ENCODE data around the gene USP36. TPM values are rescaled to one million over a fixed set of nuclear protein-coding genes. Genes with fewer than 3 reads are reported as not detected.
A peak's percentile ranks its signal among the peaks of the same experiment; 100 is the strongest.

The USP36 gene
- total RNA-seq, 1 experiment from 2014 or later = 113 TPM

- POLR2A ChIA-PET = interaction anchor here (0.8 kb wide), 1 partner anchor 12 kb away, joined by 6 read pairs; no protein-coding TSS in a partner anchor
- TSS peak; percentile 93 for BruUV-seq (replicated peaks)
- in situ Hi-C loops (cut with HindIII; ENCODE audit: low pct_unique_long_range_greater_than_20kb, low sequenced_read_pairs) = no loop called here
These were observed 13.3 kb upstream of the USP36 start for GRCh38 chr17:78853926-78854394.

GRCh38 chr17:78852709-78853121, 12.1 kb upstream of the USP36 start:
- H3K27ac ChIP-seq (ENCODE audit: low read length) = no peak overlapping the region
- no peaks in the 10 kb centered on the region for H3K27me3 ChIP-seq (ENCODE audit: control insufficient read depth, insufficient read depth, low read length)
- no TSS peak for BruUV-seq (replicated peaks)
- H3K36me3 ChIP-seq (ENCODE audit: control insufficient read depth, insufficient read depth, low read length) = no peaks in the 10 kb centered on the region
- POLR2A ChIA-PET = no interaction called here
- in situ Hi-C loops (cut with HindIII; ENCODE audit: low pct_unique_long_range_greater_than_20kb, low sequenced_read_pairs) = no loop called here
- ATAC-seq (peak; percentile 84), DNase-seq (ENCODE audit: low read depth, low spot score) (no peak)
- H3K4me3 ChIP-seq (ENCODE audit: low read depth in 2 of 2, low read length in 2 of 2) = no peak overlapping the region
- CTCF ChIA-PET = interaction anchor here (0.6 to 1.8 kb wide), 10 partner anchors 11 to 888 kb away, joined by 3 to 10 read pairs (median 3); no protein-coding TSS in a partner anchor
- intact Hi-C loops (cut with micrococcal nuclease; ENCODE audit: unreplicated experiment) = no loop called here
- H3K4me1 ChIP-seq (ENCODE audit: control insufficient read depth, insufficient read depth, low read length) = no peaks in the 10 kb centered on the region
- no peaks in the 10 kb centered on the region for H3K9me3 ChIP-seq (ENCODE audit: control insufficient read depth, insufficient read depth, low read depth, low read length)
- TF ChIP-seq POLR2AphosphoS5 (IDR thresholded peaks at IDR 0.05; ENCODE audit: low read depth, low read length) (no peak), CTCF (IDR thresholded peaks at IDR 0.05) (peak; percentile 83; the same call in 1 of the 2 replicates), SIN3A (IDR thresholded peaks at IDR 0.05; ENCODE audit: borderline replicate concordance, insufficient read depth, low read depth, low read length) (no peak), TCF7L2 (IDR thresholded peaks at IDR 0.05; ENCODE audit: low read depth, low read length) (no peak)

More at GRCh38 chr17:78853926-78854394, 13.3 kb upstream of the USP36 start:
- H3K9me3 ChIP-seq (ENCODE audit: control insufficient read depth, insufficient read depth, low read depth, low read length) = no peaks in the 10 kb centered on the region
- no peaks in the 10 kb centered on the region for H3K27me3 ChIP-seq (ENCODE audit: control insufficient read depth, insufficient read depth, low read length)
- H3K27ac ChIP-seq (ENCODE audit: low read length) = no peak overlapping the region
- intact Hi-C loops (cut with micrococcal nuclease; ENCODE audit: unreplicated experiment) = no loop called here
- CTCF ChIA-PET = interaction anchor here (1.2 to 1.8 kb wide), 2 partner anchors 12 to 117 kb away, joined by 3 to 8 read pairs; no protein-coding TSS in a partner anchor
- DNase-seq (ENCODE audit: low read depth, low spot score) (no peak), ATAC-seq (no peak)
- TF ChIP-seq CTCF (IDR thresholded peaks at IDR 0.05) (no peak), SIN3A (IDR thresholded peaks at IDR 0.05; ENCODE audit: borderline replicate concordance, insufficient read depth, low read depth, low read length) (no peak), TCF7L2 (IDR thresholded peaks at IDR 0.05; ENCODE audit: low read depth, low read length) (no peak), POLR2AphosphoS5 (IDR thresholded peaks at IDR 0.05; ENCODE audit: low read depth, low read length) (no peak), REST (IDR thresholded peaks at IDR 0.05; ENCODE audit: insufficient read depth in 1 of 2, low read depth in 2 of 2, low read length in 1 of 2) (no peak)
- H3K36me3 ChIP-seq (ENCODE audit: control insufficient read depth, insufficient read depth, low read length) = no peaks in the 10 kb centered on the region
- no peaks in the 10 kb centered on the region for H3K4me1 ChIP-seq (ENCODE audit: control insufficient read depth, insufficient read depth, low read length)
- no peak overlapping the region for H3K4me3 ChIP-seq (ENCODE audit: low read depth in 2 of 2, low read length in 2 of 2)
